Type B pancreatic cell (in vitro differentiated cells): ENCODE measurements around the gene UPK3B. TPM values are rescaled to one million over a fixed set of nuclear protein-coding genes. Genes with fewer than 3 reads are reported as not detected.
"Not testable (repeated sequence)": the region's sequence is repeated elsewhere in the genome, so short reads cannot be mapped to it uniquely, and the experiment has no call there.

Experiments
- DNase-seq: peaks from one replicate; pipeline ENCODE4 v3.0.0; 2021; ENCODE audit warnings: mixed read lengths; ENCODE audit not compliant: unreplicated experiment; ENCODE audit errors: extremely low spot score
- H3K27ac Mint-ChIP-seq: 2 replicates; pipeline ENCODE4 v1.8.0; 2021; ENCODE audit warnings: mild to moderate bottlenecking, mixed read lengths
- H3K27me3 Mint-ChIP-seq: 2 replicates; pipeline ENCODE4 v1.8.0; 2021; ENCODE audit warnings: mixed read lengths
- H3K36me3 Mint-ChIP-seq: 2 replicates; pipeline ENCODE4 v1.8.0; 2021; ENCODE audit warnings: mixed read lengths
- H3K4me1 Mint-ChIP-seq: one replicate; pipeline ENCODE4 v1.8.0; 2021; ENCODE audit warnings: mixed read lengths; ENCODE audit not compliant: unreplicated experiment
- H3K4me3 Mint-ChIP-seq: 2 replicates; pipeline ENCODE4 v1.8.0; 2021; ENCODE audit warnings: mild to moderate bottlenecking, mixed read lengths
- H3K9me3 Mint-ChIP-seq: 2 replicates; pipeline ENCODE4 v1.8.0; 2021; ENCODE audit warnings: mixed read lengths
- total RNA-seq: library from RNA; stranded (reverse); gene quantifications from 2 replicates; pipeline ENCODE4 v1.2.1, GENCODE V29; 2021; ENCODE audit warnings: low replicate concordance

Gene UPK3B
- total RNA-seq, 1 donor from 2014 or later, result 11.2 TPM

DNA sequence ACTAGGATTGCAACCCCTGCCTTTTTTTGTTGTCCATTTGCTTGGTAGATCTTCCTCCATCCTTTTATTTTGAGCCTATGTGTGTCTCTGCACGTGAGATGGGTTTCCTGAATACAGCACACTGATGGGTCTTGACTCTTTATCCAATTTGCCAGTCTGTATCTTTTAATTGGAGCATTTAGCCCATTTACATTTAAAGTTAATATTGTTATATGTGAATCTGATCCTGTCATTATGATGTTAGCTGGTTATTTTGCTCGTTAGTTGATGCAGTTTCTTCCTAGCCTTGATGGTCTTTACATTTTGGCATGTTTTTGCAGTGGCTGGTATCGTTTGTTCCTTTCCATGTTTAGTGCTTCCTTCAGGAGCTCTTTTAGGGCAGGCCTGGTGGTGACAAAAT is 54.6 kb downstream of the UPK3B start:
- H3K9me3 Mint-ChIP-seq, H3K4me1 Mint-ChIP-seq, DNase-seq, H3K27ac Mint-ChIP-seq, H3K4me3 Mint-ChIP-seq, H3K27me3 Mint-ChIP-seq: not testable (repeated sequence)
- peaks cover 14% of the 10 kb centered on the region for H3K36me3 Mint-ChIP-seq

Other genes starting within 250 kb of the UPK3B start
- gene HSPB1, start 207.9 kb upstream of the UPK3B start, total RNA-seq, result 228 and 315 TPM in 2 replicates
- 140 TPM in 2 replicates for gene YWHAG, start 151.6 kb upstream of the UPK3B start, total RNA-seq
- 1.7 and 4.9 TPM in 2 replicates for gene SSC4D, start 100.9 kb upstream of the UPK3B start, total RNA-seq
- gene ZP3, start 85.6 kb upstream of the UPK3B start, total RNA-seq, result not detected in 2 replicates
- gene DTX2, start 48.8 kb upstream of the UPK3B start, total RNA-seq, result 30.1 and 30.6 TPM in 2 replicates
- gene SPDYE16, start 32.7 kb downstream of the UPK3B start, total RNA-seq, result 0.19 and 0.51 TPM in 2 replicates
- 8.9 and 10.5 TPM in 2 replicates for gene POMZP3, start 116.7 kb downstream of the UPK3B start, total RNA-seq